A549 (cell line): ENCODE data around the gene RNF227. TPM values are rescaled to one million over a fixed set of nuclear protein-coding genes. Genes with fewer than 3 reads are reported as not detected.

Experiments
- ATAC-seq, 2 experiments: fragments of 200-7000 bp in 1 of 2; fragments of >200 bp in 1 of 2; cut with Nextera tagmentation in 1 of 2; cut with Tn5 transposase in 1 of 2; 3 replicates each; pipeline versions ENCODE4 v1.8.0 to v1.9.1; 2018 to 2020; ENCODE audit warnings: mild to moderate bottlenecking in 1 of 2, moderate library complexity in 1 of 2
- CTCF ChIA-PET: fragments of 300-600 bp; sonication (Branson Sonifier 250); formaldehyde crosslinking; extraction: SDS; loops from one replicate; lab custom pipeline; 2021; ENCODE audit warnings: antibody characterized with exemption, inconsistent platforms; lab: Yijun Ruan, JAX
- POLR2A ChIA-PET: fragments of 350-600 bp; formaldehyde crosslinking; extraction: SDS; loops from one replicate; lab custom pipeline; 2021; ENCODE audit warnings: antibody characterized with exemption, inconsistent platforms; lab: Yijun Ruan, JAX
- DNase-seq, 2 experiments: peaks; one replicate each; pipeline versions ENCODE4 v3.0.0 to v3.0.0-alpha.2; 2011 to 2016; ENCODE audit warnings: low read depth in 1 of 2, low spot score in 1 of 2
- FAIRE-seq: peaks from 2 replicates; lab custom pipeline; 2011; peaks lifted over from hg19 to GRCh38; lab: Jason Lieb, UNC
- H3K27ac ChIP-seq, 2 experiments: fragments of >200 bp; sonication (Bioruptor Twin); formaldehyde crosslinking; 3 replicates each; pipeline ENCODE4 v1.5.1; 2016 to 2017
- H3K4me1 ChIP-seq: fragments of >200 bp; sonication (Bioruptor Twin); formaldehyde crosslinking; 3 replicates; pipeline ENCODE4 v1.6.1; 2016
- H3K4me2 ChIP-seq: fragments of >200 bp; sonication (Bioruptor Twin); formaldehyde crosslinking; 3 replicates; pipeline ENCODE4 v1.6.1; 2016
- H3K4me3 ChIP-seq: fragments of >200 bp; sonication (Bioruptor Twin); formaldehyde crosslinking; 3 replicates; pipeline ENCODE4 v1.5.1; 2016
- H3K9me3 ChIP-seq: fragments of >200 bp; sonication (Bioruptor Twin); formaldehyde crosslinking; 3 replicates; pipeline ENCODE4 v1.6.1; 2016
- CHD2 ChIP-seq: fragments of 150-350 bp; IDR thresholded peaks from 2 replicates; pipeline ENCODE4 v1.6.1; 2014; ENCODE audit warnings: low read length; ENCODE audit not compliant: partially characterized antibody
- CHD4 ChIP-seq: fragments of 200-600 bp; sonication (generic); IDR thresholded peaks from 2 replicates; pipeline ENCODE4 v1.6.1; 2016; ENCODE audit warnings: antibody characterized with exemption, mild to moderate bottlenecking, borderline replicate concordance
- E2F6 ChIP-seq: IDR thresholded peaks from 2 replicates; pipeline ENCODE4 v1.6.1; 2012; ENCODE audit warnings: low read depth, borderline replicate concordance
- EHF ChIP-seq: fragments of 250-450 bp; sonication (Bioruptor Pico); IDR thresholded peaks from 2 replicates; pipeline ENCODE4 v1.5.0; 2020; ENCODE audit warnings: mild to moderate bottlenecking
- ELK1 ChIP-seq: fragments of 150-350 bp; IDR thresholded peaks from 2 replicates; pipeline ENCODE4 v1.6.1; 2014; ENCODE audit warnings: low read depth, mild to moderate bottlenecking, low read length
- FOSL2 ChIP-seq, 2 experiments: fragments of 450-650 bp in 1 of 2; fragments of >200 bp in 1 of 2; sonication (Bioruptor Twin) in 1 of 2; formaldehyde crosslinking; IDR thresholded peaks; 2 replicates each; pipeline versions ENCODE4 v1.5.0 to v1.6.1; 2016 to 2020; ENCODE audit warnings: mild to moderate bottlenecking in 1 of 2, moderate library complexity in 1 of 2
- FOXS1 ChIP-seq: fragments of 250-450 bp; sonication (Bioruptor Pico); IDR thresholded peaks from 2 replicates; pipeline ENCODE4 v1.5.0; 2020; ENCODE audit warnings: mild to moderate bottlenecking, moderate library complexity
- HDAC2 ChIP-seq: fragments of 200-600 bp; sonication (generic); IDR thresholded peaks from 2 replicates; pipeline ENCODE4 v1.6.1; 2016
- HEYL ChIP-seq: fragments of 250-450 bp; sonication (Bioruptor Pico); IDR thresholded peaks from 2 replicates; pipeline ENCODE4 v1.8.0; 2021; ENCODE audit warnings: mild to moderate bottlenecking, moderate library complexity
- HOXB13 ChIP-seq: fragments of 250-450 bp; sonication (Bioruptor Pico); IDR thresholded peaks from 2 replicates; pipeline ENCODE4 v1.5.0; 2020; ENCODE audit warnings: low read depth, mild to moderate bottlenecking, moderate library complexity
- HOXB5 ChIP-seq: fragments of 250-450 bp; sonication (Bioruptor Pico); IDR thresholded peaks from 2 replicates; pipeline ENCODE4 v1.5.0; 2020; ENCODE audit warnings: mild to moderate bottlenecking, moderate library complexity
- JUNB ChIP-seq: fragments of >200 bp; sonication (Bioruptor Twin); formaldehyde crosslinking; IDR thresholded peaks from 2 replicates; pipeline ENCODE4 v1.6.1; 2016
- NFE2L2 ChIP-seq: fragments of 150-350 bp; conservative IDR thresholded peaks from 2 replicates; pipeline ENCODE4 v1.6.1; 2014; ENCODE audit warnings: low read length
- POLR2A ChIP-seq: IDR thresholded peaks from 2 replicates; pipeline ENCODE4 v1.6.1; 2012; ENCODE audit warnings: mild to moderate bottlenecking, low read length
- RAD21 ChIP-seq, 2 experiments: fragments of >200 bp in 1 of 2; sonication (Bioruptor Twin) in 1 of 2; formaldehyde crosslinking in 1 of 2; IDR thresholded peaks in 1 of 2; conservative IDR thresholded peaks in 1 of 2; 2 replicates in 1 of 2; 3 replicates in 1 of 2; pipeline ENCODE4 v1.6.1; 2012 to 2018; ENCODE audit warnings: inconsistent platforms in 1 of 2
- RARB ChIP-seq: fragments of 250-450 bp; sonication (Bioruptor Pico); IDR thresholded peaks from 2 replicates; pipeline ENCODE4 v1.8.0; 2021; ENCODE audit warnings: mild to moderate bottlenecking, moderate library complexity
- RCOR1 ChIP-seq: fragments of 150-350 bp; IDR thresholded peaks from 2 replicates; pipeline ENCODE4 v1.6.1; 2014; ENCODE audit warnings: antibody characterized with exemption, low read length, low read depth
- REST ChIP-seq: fragments of 200-600 bp; sonication (generic); IDR thresholded peaks from 2 replicates; pipeline ENCODE4 v1.6.1; 2016; ENCODE audit warnings: antibody characterized with exemption, mild to moderate bottlenecking, moderate library complexity
- RFX5 ChIP-seq: fragments of 450-650 bp; IDR thresholded peaks from 2 replicates; pipeline ENCODE4 v1.7.1; 2014; ENCODE audit warnings: antibody characterized with exemption, mild to moderate bottlenecking, moderate library complexity
- RNF2 ChIP-seq: fragments of 200-600 bp; sonication (generic); IDR thresholded peaks from 2 replicates; pipeline ENCODE4 v1.6.1; 2016; ENCODE audit warnings: low read depth, mild to moderate bottlenecking, antibody characterized with exemption, moderate library complexity, borderline replicate concordance
- ZFP36 ChIP-seq: fragments of 450-650 bp; IDR thresholded peaks from 2 replicates; pipeline ENCODE4 v1.6.1; 2014; ENCODE audit warnings: borderline replicate concordance; ENCODE audit not compliant: partially characterized antibody
- ZNF302 ChIP-seq: fragments of 250-450 bp; sonication (Bioruptor Pico); IDR thresholded peaks from 2 replicates; pipeline ENCODE4 v1.9.0; 2021; ENCODE audit warnings: inconsistent platforms, mild to moderate bottlenecking, moderate library complexity
- WGBS: methylation state at CpG from one replicate; pipeline ENCODE4 v1.1.6; 2017; ENCODE audit errors: missing lambda C conversion rate; 5-methylcytosine and 5-hydroxymethylcytosine counted together
- polyA plus RNA-seq, 4 experiments: library from polyadenylated mRNA; depleted of rRNA in 3 of 4; stranded (reverse); fragments of >200 nt; fragmentation: RNase III in 1 of 4; extraction: RNeasy Plus Mini Kit Qiagen cat#74134 plus additional on column Dnase treatment in 1 of 4; gene quantifications; 2 replicates in 3 of 4; 3 replicates in 1 of 4; pipeline ENCODE4 v1.2.3, GENCODE V29; 2011 to 2017

Gene RNF227
- polyA plus RNA-seq, 2 of the 4 experiments (the other 2 are of a cell fraction) = 2.1 to 4.1 TPM

- peak overlapping the region; percentile 21; the same call in 1 of the 3 replicates for H3K4me2 ChIP-seq
- 84% methylated on average over 45 of the region's 45 CpGs for WGBS
- H3K4me1 ChIP-seq = no peaks in the 10 kb centered on the region
- TF ChIP-seq FOXS1 (CRISPR knock-in tag) = no peak
- no peak for TF ChIP-seq HEYL (CRISPR knock-in tag)
- TF ChIP-seq, all 56 proteins: peak for 0
- POLR2A ChIA-PET = interaction anchor here (1.0 to 2.2 kb wide), 2 partner anchors 9 to 66 kb away, joined by 3 to 8 read pairs; partner anchors contain the start of genes CNTROB, NAA38 and TRAPPC1
- no peak for FAIRE-seq
- no peak overlapping the region for H3K4me3 ChIP-seq
- CTCF ChIA-PET = interaction anchor here (0.5 to 14.7 kb wide), 3 partner anchors 10 to 72 kb away, joined by 3 to 372 read pairs (median 3); no protein-coding TSS in a partner anchor
- no peak overlapping the region for H3K27ac ChIP-seq
- DNase-seq = peak in 1 of 2 experiments; percentile 31
- no peaks in the 10 kb centered on the region for H3K9me3 ChIP-seq
- ATAC-seq = peak in 1 of 2 experiments; percentile 25; a peak in 2 of 6 replicates
Observed at GRCh38 chr17:7922845-7923628, 6.9 kb upstream of the RNF227 start.

GRCh38 chr17:7922269-7922844 lies 6.3 kb upstream of the RNF227 start:
- Histone ChIP-seq H3K27ac (no peak overlapping the region), H3K4me2 (peak overlapping the region; percentile 21; the same call in 1 of the 3 replicates), H3K4me1 (no peaks in the 10 kb centered on the region), H3K4me3 (no peak overlapping the region), H3K9me3 (no peaks in the 10 kb centered on the region)
- 82% methylated on average over 16 of the region's 16 CpGs for WGBS
- no peak for DNase-seq
- CTCF ChIA-PET = interaction anchor here (0.8 to 14.7 kb wide), 4 partner anchors 13 to 71 kb away, joined by 3 to 372 read pairs (median 66); partner anchors contain the start of genes CNTROB, KCNAB3 and TRAPPC1
- no peak for ATAC-seq
- FAIRE-seq = no peak
- POLR2A ChIA-PET = interaction anchor here (1.0 to 2.2 kb wide), 2 partner anchors 10 to 65 kb away, joined by 3 to 8 read pairs; partner anchors contain the start of genes CNTROB, NAA38 and TRAPPC1
- TF ChIP-seq JUNB (no peak), HOXB13 (no peak), HOXB5 (no peak), HDAC2 (no peak), RFX5 (no peak), ZNF302 (CRISPR knock-in tag) (no peak), FOSL2 (IDR thresholded peaks at IDR 0.05) (no peak), FOSL2 (CRISPR knock-in tag; IDR thresholded peaks at IDR 0.05) (no peak)
- TF ChIP-seq, all 56 proteins: peak for 0

GRCh38 chr17:7916808-7917207 lies 719 bp upstream of the RNF227 start:
- ChIA-PET CTCF (interaction anchor here (0.6 to 14.8 kb wide), 18 partner anchors 10 to 180 kb away, joined by 3 to 372 read pairs (median 4); partner anchors contain the start of genes CHD3, CNTROB, KCNAB3 and TRAPPC1), POLR2A (interaction anchor here (2.3 kb wide), 1 partner anchor 16 kb away, joined by 20 read pairs; the partner anchor contains the start of genes CNTROB and TRAPPC1)
- Histone ChIP-seq H3K4me1 (peaks cover 13% of the 10 kb centered on the region), H3K4me3 (no peak overlapping the region), H3K27ac (no peak overlapping the region), H3K4me2 (peak overlapping the region; percentile 88; the same call in 2 of the 3 replicates)
- no peak for DNase-seq
- no peak for ATAC-seq
- TF ChIP-seq POLR2A (no peak), RARB (CRISPR knock-in tag) (no peak), RAD21 (conservative IDR thresholded peaks at IDR 0.05 in 1 of 2, IDR thresholded peaks at IDR 0.05 in 1 of 2) (no peak), HEYL (CRISPR knock-in tag) (no peak), HDAC2 (no peak), REST (no peak), CHD4 (no peak), ELK1 (no peak), E2F6 (no peak), RCOR1 (no peak), CHD2 (no peak), RNF2 (no peak), EHF (CRISPR knock-in tag) (no peak), NFE2L2 (no peak), ZFP36 (no peak)
- TF ChIP-seq, all 56 proteins: peak for 0
- FAIRE-seq = no peak
- 95% methylated on average over 2 of the region's 2 CpGs for WGBS
- H3K9me3 ChIP-seq = no peaks in the 10 kb centered on the region
